CD4-positive, alpha-beta T cell treated with Interferon gamma for 1 hour (primary cell): ENCODE data around the gene DEXI.

ENCODE experiments used
- DNase-seq: peaks from one replicate; pipeline ENCODE4 v3.0.0-alpha.2; 2020

Gene DEXI

GRCh38 chr16:10888320-10888937 lies 53.8 kb downstream of the DEXI start:
- DNase-seq, result no peak

- no peak for DNase-seq
These were observed 57.0 kb downstream of the DEXI start for GRCh38 chr16:10885246-10885645.

- no peak for DNase-seq
These were observed 59.3 kb downstream of the DEXI start for GRCh38 chr16:10883004-10883403.

GRCh38 chr16:10881479-10882030 lies 60.7 kb downstream of the DEXI start:
- no peak for DNase-seq

GRCh38 chr16:10880594-10881452 lies 61.4 kb downstream of the DEXI start:
- no peak for DNase-seq

GRCh38 chr16:10879681-10880589 lies 62.3 kb downstream of the DEXI start:
- no peak for DNase-seq
